ENCODE measurements around the gene CBX7.

Gene CBX7

DNA sequence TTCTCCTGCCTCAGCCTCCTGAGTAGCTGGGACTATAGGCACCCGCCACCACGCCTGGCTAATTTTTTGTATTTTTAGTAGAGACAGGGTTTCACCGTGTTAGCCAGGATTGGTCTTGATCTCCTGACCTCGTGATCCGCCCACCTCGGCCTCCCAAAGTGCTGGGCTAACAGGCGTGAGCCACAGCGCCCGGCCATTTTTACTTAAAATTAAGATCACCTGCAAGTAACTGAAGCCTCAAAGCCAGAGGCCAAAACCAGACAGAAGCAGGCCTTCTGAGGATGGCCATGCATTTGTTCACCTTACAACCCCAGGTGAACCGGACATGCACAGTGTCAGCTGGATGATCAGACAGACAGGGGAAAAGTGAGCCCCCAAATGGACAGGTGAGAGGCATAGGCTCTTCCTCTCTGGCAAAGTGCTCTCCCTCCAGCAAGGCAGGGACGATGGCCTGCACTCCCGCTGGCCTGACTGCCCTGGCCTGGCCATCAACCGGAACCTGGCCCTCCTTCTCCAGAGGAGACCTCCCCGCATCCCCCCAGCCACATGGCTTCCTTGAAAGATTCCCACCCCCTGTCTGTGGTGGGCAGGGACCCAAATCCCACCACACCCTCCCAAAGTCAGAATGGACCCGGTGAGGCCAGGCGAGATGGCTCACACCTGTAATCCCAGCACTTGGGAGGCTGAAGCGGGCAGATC is 29.6 kb downstream of the CBX7 start:
- DNase-seq, result no peak

DNA sequence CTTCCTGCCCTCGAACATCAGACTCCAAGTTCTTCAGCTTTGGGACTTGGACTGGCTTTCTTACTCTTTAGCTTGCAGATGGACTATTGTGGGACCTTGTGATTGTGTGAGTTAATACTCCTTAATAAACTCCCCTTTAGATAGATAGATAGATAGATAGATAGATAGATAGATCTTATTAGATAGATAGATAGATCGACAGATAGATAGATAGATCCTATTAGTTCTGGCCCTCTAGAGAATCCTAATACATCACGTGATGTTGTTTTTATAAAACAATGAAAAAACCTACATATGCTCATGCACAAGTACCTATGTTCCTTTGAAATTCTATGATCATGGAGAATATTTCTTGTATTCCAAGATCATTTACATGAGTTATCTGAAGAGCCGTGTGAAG is 31.5 kb downstream of the CBX7 start:
- no peak for DNase-seq

- no peak for DNase-seq
Measured at GRCh38 chr22:39117585-39118191, 34.8 kb downstream of the CBX7 start.

- no peak for DNase-seq
Measured at GRCh38 chr22:39115977-39116621, 36.4 kb downstream of the CBX7 start.

GRCh38 chr22:39115570-39115969 is 36.9 kb downstream of the CBX7 start:
- no peak for DNase-seq

- DNase-seq, result peak; percentile 74
Measured at GRCh38 chr22:39114112-39114511, 38.4 kb downstream of the CBX7 start.

DNA sequence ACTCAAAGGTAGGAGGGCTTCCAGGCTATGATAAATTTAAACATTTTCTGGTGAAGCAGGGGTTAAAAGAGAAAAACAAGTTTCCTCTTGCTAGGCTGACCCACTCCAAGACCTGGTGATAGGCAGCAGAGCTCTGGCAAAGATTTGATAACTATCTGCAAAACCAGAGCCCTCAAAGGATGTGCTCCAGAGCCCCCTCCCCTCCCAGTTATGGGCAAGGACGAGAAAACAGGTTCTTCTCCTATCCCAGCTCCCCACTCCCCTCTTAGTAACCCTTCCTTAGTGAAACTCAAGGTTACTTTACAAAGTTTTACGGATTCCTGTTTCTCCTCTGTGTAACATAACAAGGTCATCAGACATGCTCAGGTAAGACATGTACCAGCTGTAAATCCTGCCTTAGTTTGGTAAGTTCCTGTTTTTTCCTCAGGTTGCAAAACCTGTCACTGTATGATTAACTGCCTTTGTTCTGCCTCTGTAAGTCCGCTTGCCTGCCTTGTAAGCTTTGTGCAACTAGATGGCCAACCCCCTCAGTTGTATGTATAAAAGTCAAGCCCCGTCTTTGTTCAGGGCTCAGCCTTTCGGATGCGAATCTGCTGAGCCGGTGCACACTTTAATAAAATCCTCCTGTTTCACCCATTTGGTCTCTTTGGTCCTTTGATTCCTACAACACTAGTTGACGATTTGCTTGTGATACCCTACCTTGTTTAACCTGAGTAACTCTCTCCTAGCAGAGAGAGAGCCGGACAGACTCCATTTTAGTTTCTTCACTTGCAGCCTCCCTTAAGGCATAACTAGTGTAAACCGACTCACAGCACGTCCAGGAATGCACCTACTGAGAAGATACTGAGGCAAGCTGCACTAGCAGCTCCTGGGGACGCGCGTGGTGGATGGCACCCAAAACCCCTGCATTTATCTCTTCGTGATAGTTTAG is 41.6 kb downstream of the CBX7 start:
- no peak for DNase-seq

DNA sequence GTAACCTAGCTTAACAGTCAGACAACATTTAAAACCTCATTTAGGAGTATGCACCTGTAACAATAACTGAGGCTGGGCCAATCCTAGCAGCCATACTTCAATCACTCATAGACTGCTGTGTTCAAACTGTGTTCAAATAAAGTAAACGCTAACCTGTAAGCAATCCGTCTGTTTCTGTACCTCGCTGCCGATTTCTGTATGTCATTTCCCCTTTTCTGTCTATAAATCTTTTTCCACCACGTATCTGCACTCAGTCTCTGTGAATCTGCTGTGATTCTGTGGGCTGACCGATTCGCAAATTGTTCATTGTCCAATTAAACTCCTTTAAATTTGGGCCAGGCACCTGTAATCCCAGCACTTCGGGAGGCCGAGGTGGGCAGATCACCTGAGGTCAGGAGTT is 43.1 kb downstream of the CBX7 start:
- DNase-seq, result no peak

DNA sequence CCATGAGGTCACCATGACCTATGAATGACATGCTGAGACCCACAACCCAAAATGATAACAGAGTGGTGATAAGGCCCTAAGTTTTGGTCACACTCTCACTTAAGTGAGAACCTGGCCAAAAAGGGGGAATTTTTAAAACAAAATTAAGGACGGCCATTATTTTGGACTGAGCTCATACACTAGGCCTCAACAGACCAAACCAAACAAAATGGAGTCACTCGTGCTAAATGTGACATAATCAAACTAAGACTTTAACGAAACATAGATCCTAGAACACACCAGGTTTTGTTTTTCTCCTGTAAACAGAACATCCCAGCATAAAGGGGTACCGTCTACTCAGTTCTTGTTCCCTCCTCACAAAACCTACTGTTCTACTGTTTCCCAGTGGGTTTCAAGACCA is 44.0 kb downstream of the CBX7 start:
- no peak for DNase-seq

- DNase-seq, result no peak
Measured at GRCh38 chr22:39106326-39106725, 46.2 kb downstream of the CBX7 start.

- no peak for DNase-seq
Measured at GRCh38 chr22:39103431-39103830, 49.0 kb downstream of the CBX7 start.

DNA sequence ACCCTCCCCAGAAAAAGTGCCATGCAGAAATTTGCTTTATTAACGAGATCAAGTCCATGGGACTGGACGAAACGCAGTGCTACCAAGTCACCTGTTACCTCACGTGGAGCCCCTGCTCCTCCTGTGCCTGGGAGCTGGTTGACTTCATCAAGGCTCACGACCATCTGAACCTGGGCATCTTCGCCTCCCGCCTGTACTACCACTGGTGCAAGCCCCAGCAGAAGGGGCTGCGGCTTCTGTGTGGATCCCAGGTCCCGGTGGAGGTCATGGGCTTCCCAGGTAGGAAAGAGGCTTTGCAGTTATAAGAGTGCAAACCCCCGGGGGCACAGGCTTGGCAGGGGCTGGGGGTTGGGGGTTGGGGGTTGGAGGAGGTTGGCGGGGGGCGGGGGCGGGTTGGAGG is 51.3 kb downstream of the CBX7 start:
- no peak for DNase-seq

GRCh38 chr22:39098576-39098975 is 53.9 kb downstream of the CBX7 start:
- no peak for DNase-seq

GRCh38 chr22:39098026-39098425 is 54.5 kb downstream of the CBX7 start:
- DNase-seq, result no peak

DNA sequence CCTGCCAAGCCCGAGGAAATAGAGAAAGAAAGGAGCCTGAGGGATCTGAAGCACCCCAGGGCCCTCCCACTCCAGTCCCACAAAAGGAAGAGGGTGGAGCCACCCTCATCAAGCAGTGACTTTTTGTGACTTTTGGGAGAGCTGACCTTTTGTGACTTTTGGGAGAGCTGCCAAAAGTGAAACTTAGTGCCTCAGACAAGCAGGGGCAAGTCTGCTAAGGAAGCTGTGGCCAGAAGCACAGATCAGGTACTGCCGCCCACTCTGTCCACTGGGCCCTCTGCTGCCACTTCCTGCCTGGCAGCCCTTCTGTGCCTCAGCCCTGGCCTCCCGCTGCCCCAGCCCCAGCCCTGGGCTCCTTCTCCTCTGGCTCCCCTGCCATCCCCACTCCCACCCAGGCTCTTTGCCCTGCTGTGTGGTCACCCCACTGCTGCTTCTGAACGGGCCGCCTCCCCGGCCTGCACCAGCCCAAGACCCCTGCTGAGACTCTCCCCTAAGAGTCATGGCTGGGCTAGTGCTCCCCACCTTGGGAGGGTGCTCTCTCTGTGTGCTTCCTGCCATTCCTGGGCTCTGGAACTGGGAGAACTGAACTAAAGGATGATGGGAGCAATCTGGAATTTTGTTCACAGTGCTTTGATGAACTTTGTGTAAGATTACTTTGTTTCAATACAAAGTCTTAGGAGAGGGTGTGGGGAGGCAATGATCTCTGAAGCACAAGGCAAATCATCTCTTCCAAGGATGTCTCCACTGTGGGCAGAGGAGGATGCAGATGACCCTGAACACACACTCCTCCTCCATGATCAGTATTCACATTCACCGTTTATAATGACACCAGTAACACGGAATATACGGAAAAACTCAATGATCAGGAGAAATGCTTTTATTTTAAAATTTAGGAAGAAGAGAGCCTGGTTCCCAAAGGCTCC is 55.1 kb downstream of the CBX7 start, which contains the start of gene APOBEC3H:
Gene APOBEC3H, plus strand, starts transcription at position 147 of the 923 bp plus-strand sequence. CDS start 3,035 bp downstream, outside the sequence.
- no peak for DNase-seq

DNA sequence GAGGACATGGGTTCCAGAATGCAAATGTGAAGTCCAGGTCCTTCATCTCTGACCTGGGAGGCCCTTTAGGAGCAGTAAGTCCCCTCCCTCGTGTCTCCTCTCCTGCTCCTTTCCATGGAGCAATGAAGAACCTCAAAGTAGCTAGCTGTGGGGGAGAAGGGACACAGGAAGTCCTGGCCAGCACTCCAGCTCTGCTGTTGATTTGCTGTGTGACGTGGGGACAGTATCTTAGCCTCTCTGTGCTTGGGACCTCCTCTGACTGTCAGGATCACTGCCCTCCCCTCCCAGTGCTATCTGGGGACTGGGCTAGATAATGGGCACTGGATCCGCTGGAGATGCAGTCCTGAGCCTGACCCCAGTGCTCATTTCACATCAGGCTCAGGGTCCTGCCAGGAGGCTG is 56.5 kb downstream of the CBX7 start:
- DNase-seq, result no peak

DNA sequence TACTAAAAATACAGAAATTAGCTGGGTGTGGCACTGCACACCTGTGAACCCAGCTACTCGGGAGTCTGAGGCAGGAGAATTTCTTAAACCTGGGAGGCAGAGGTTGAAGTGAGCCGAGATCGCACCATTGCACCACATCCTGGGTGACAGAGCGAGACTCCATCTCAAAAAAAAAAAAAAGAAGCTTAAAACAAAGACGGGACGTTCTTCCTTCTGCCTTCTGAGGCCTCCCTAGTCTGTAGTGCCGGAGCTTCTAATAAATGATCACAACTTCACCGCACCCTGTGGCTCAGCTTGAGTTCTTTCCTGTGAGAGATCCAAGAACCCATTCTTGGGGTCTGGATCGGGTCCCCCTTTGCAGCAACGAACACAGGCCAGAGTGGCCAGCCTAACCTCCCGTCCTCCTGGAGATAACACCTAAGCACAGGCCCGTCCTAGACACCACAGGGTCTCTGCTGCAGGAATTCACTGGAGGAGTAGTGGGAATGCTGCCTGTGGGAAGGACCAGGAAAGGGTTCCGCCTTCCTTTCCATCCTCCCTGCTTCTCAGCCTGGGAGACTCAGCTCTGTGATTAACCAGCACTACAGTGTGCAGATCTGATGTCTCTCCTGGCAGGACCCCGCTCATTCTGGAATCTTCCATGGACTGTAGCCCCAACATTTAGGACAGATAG is 57.6 kb downstream of the CBX7 start:
- DNase-seq, result no peak

GRCh38 chr22:39092111-39092862 is 60.2 kb downstream of the CBX7 start:
- no peak for DNase-seq

GRCh38 chr22:39091126-39092081 is 61.1 kb downstream of the CBX7 start:
- no peak for DNase-seq

Data from NCI-H2171 (cell line).